ENCODE measurements around the gene CD22. TPM values are rescaled to one million over a fixed set of nuclear protein-coding genes. Genes with fewer than 3 reads are reported as not detected.

CD22 gene
- total RNA-seq, 1 donor, result not detected

DNA sequence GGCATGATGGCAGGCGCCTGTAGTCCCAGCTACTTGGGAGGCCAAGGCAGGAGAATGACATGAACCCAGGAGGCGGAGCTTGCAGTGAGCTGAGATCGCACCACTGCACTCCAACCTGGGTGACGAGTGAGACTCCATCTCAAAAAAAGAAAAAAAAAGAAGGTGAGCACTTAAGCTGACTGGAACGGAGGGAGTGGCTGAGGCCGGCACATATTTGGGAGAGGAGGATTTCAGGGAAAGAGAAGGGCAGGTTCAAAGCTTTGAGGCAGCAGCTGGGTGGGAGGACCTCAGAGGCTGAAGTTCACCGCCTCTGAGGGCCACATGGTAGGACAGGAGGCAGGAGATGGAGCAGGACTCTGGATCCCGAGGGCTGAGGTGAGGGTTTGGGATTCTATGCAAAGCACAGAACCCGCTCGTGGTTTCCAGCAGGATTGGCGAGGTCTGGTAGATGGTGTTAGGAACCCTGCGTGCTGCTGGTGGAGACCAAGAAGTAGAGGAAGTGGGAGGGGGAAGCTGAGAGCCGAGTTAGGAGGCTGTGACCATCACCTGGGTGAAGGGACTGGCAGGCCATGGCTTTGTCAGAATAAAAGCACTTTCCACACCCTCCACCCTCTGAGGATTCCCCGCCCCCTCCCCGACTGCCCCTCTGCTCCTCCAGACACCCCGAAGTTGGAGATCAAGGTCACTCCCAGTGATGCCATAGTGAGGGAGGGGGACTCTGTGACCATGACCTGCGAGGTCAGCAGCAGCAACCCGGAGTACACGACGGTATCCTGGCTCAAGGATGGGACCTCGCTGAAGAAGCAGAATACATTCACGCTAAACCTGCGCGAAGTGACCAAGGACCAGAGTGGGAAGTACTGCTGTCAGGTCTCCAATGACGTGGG, 8.4 kb downstream of the CD22 start:
- no peak overlapping the region for H3K27ac ChIP-seq (ENCODE audit: low read depth, low read length)
- no peaks in the 10 kb centered on the region for H4K20me1 ChIP-seq (ENCODE audit: insufficient read depth, low read length)
- peak; percentile 41 for DNase-seq (ENCODE audit: insufficient read length, low spot score, missing footprints)
- no peaks in the 10 kb centered on the region for H3K79me2 ChIP-seq (ENCODE audit: insufficient read depth, low read length)
- H3K9me3 ChIP-seq (ENCODE audit: low read depth, low read length), result no peaks in the 10 kb centered on the region
- H2AFZ ChIP-seq (ENCODE audit: low read length), result no peak overlapping the region
- peaks cover 17% of the 10 kb centered on the region for H3K27me3 ChIP-seq (ENCODE audit: insufficient read depth, low read length)
- no peaks in the 10 kb centered on the region for H3K4me1 ChIP-seq (ENCODE audit: insufficient read depth, low read length)
- TF ChIP-seq, protein P1, sequence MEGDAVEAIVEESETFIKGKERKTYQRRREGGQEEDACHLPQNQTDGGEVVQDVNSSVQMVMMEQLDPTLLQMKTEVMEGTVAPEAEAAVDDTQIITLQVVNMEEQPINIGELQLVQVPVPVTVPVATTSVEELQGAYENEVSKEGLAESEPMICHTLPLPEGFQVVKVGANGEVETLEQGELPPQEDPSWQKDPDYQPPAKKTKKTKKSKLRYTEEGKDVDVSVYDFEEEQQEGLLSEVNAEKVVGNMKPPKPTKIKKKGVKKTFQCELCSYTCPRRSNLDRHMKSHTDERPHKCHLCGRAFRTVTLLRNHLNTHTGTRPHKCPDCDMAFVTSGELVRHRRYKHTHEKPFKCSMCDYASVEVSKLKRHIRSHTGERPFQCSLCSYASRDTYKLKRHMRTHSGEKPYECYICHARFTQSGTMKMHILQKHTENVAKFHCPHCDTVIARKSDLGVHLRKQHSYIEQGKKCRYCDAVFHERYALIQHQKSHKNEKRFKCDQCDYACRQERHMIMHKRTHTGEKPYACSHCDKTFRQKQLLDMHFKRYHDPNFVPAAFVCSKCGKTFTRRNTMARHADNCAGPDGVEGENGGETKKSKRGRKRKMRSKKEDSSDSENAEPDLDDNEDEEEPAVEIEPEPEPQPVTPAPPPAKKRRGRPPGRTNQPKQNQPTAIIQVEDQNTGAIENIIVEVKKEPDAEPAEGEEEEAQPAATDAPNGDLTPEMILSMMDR (IDR thresholded peaks at IDR 0.05; ENCODE audit: extremely low read depth, low read depth, low read length), result no peak
- no peaks in the 10 kb centered on the region for H3K36me3 ChIP-seq (ENCODE audit: insufficient read depth, low read length)
- no peak overlapping the region for H3K4me3 ChIP-seq (ENCODE audit: insufficient read depth, low read length)
- no peak overlapping the region for H3K4me2 ChIP-seq (ENCODE audit: insufficient read depth, low read length)

DNA sequence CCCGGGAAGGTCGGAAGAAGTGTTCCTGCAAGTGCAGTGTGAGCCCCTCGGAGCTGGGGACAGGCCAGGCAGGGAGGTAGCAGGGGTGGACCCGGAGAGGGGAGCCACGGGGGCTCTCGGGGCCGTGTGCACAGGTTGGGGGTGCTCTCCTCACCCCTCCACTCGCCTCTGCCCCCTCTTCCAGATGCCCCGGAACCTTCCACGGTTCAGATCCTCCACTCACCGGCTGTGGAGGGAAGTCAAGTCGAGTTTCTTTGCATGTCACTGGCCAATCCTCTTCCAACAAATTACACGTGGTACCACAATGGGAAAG, 9.0 kb downstream of the CD22 start:
- no peaks in the 10 kb centered on the region for H3K79me2 ChIP-seq (ENCODE audit: insufficient read depth, low read length)
- H3K27ac ChIP-seq (ENCODE audit: low read depth, low read length), result no peak overlapping the region
- H3K4me3 ChIP-seq (ENCODE audit: insufficient read depth, low read length), result no peak overlapping the region
- H2AFZ ChIP-seq (ENCODE audit: low read length), result no peak overlapping the region
- TF ChIP-seq, protein P1 (IDR thresholded peaks at IDR 0.05; ENCODE audit: extremely low read depth, low read depth, low read length), result no peak
- no peak for DNase-seq (ENCODE audit: insufficient read length, low spot score, missing footprints)
- H3K9me3 ChIP-seq (ENCODE audit: low read depth, low read length), result no peaks in the 10 kb centered on the region
- no peaks in the 10 kb centered on the region for H3K36me3 ChIP-seq (ENCODE audit: insufficient read depth, low read length)
- peaks cover 12% of the 10 kb centered on the region for H3K27me3 ChIP-seq (ENCODE audit: insufficient read depth, low read length)
- H3K4me2 ChIP-seq (ENCODE audit: insufficient read depth, low read length), result no peak overlapping the region
- no peaks in the 10 kb centered on the region for H3K4me1 ChIP-seq (ENCODE audit: insufficient read depth, low read length)
- H4K20me1 ChIP-seq (ENCODE audit: insufficient read depth, low read length), result no peaks in the 10 kb centered on the region

DNA sequence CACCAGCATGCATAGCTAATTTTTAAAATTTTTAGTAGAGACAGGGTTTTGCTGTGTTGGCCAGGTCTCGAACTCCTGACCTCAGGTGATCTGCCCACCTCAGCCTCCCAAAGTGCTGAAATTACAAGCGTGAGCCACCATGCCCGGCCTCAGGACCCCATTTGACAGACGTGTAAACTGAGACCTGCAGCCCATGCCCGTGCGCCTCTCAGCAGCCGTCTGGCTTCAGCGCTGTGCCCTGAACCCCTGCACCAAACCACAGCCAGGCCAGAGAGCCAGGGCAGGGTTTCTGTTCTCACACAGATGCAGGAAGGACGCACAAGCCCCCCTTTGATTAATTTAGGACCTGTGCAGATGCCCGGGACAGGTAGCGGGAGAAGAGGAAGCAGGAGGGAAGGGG, 11.4 kb downstream of the CD22 start:
- TF ChIP-seq, protein P1 (IDR thresholded peaks at IDR 0.05; ENCODE audit: extremely low read depth, low read depth, low read length), result no peak
- no peak overlapping the region for H3K4me2 ChIP-seq (ENCODE audit: insufficient read depth, low read length)

DNA sequence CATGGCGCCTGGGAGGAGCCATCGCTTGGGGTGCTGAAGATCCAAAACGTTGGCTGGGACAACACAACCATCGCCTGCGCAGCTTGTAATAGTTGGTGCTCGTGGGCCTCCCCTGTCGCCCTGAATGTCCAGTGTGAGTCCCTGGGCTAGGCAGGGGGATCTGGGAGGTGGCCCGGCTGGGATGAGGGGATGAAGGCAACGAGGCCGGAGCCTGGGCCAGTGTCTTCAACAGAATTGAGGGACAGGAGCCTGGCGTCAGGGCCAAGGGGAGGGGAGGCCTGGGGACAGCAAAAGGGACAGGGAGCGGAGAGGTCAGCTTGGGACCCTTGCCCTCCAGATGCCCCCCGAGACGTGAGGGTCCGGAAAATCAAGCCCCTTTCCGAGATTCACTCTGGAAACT, 12.0 kb downstream of the CD22 start:
- Histone ChIP-seq H3K27ac (ENCODE audit: low read depth, low read length) (no peak overlapping the region), H3K9me3 (ENCODE audit: low read depth, low read length) (no peaks in the 10 kb centered on the region), H4K20me1 (ENCODE audit: insufficient read depth, low read length) (no peaks in the 10 kb centered on the region), H3K36me3 (ENCODE audit: insufficient read depth, low read length) (no peaks in the 10 kb centered on the region), H3K4me2 (ENCODE audit: insufficient read depth, low read length) (no peak overlapping the region), H3K27me3 (ENCODE audit: insufficient read depth, low read length) (peaks cover 6% of the 10 kb centered on the region), H3K79me2 (ENCODE audit: insufficient read depth, low read length) (no peaks in the 10 kb centered on the region), H3K4me3 (ENCODE audit: insufficient read depth, low read length) (no peak overlapping the region), H2AFZ (ENCODE audit: low read length) (no peak overlapping the region), H3K4me1 (ENCODE audit: insufficient read depth, low read length) (no peaks in the 10 kb centered on the region)
- no peak for DNase-seq (ENCODE audit: insufficient read length, low spot score, missing footprints)
- TF ChIP-seq, protein P1 (IDR thresholded peaks at IDR 0.05; ENCODE audit: extremely low read depth, low read depth, low read length), result no peak

More for the DNA sequence above, 11.4 kb downstream of the CD22 start:
- no peak overlapping the region for H3K27ac ChIP-seq (ENCODE audit: low read depth, low read length)
- no peaks in the 10 kb centered on the region for H3K79me2 ChIP-seq (ENCODE audit: insufficient read depth, low read length)
- no peaks in the 10 kb centered on the region for H4K20me1 ChIP-seq (ENCODE audit: insufficient read depth, low read length)
- H3K36me3 ChIP-seq (ENCODE audit: insufficient read depth, low read length), result no peaks in the 10 kb centered on the region
- no peaks in the 10 kb centered on the region for H3K4me1 ChIP-seq (ENCODE audit: insufficient read depth, low read length)
- no peaks in the 10 kb centered on the region for H3K9me3 ChIP-seq (ENCODE audit: low read depth, low read length)
- DNase-seq (ENCODE audit: insufficient read length, low spot score, missing footprints), result no peak
- H3K4me3 ChIP-seq (ENCODE audit: insufficient read depth, low read length), result no peak overlapping the region
- H2AFZ ChIP-seq (ENCODE audit: low read length), result no peak overlapping the region
- H3K27me3 ChIP-seq (ENCODE audit: insufficient read depth, low read length), result peaks cover 6% of the 10 kb centered on the region
